Mesenchymal stem cell (in vitro differentiated cells and primary cell): ENCODE data around the gene ZNF85. TPM values are rescaled to one million over a fixed set of nuclear protein-coding genes. Genes with fewer than 3 reads are reported as not detected.

Source experiments
- DNase-seq: peaks from one replicate; pipeline ENCODE4 v3.0.0-alpha.2; 2013
- H2AFZ ChIP-seq: one replicate; pipeline ENCODE4 v1.6.1; 2013; ENCODE audit warnings: low read depth, mild to moderate bottlenecking, control low read depth, inconsistent platforms, low read length, moderate library complexity
- H2AK5ac ChIP-seq: 2 replicates; pipeline ENCODE4 v1.6.1; 2013; ENCODE audit warnings: low read length, moderate library complexity, mild to moderate bottlenecking, inconsistent platforms; ENCODE audit not compliant: severe bottlenecking
- H2BK120ac ChIP-seq: one replicate; pipeline ENCODE4 v1.6.1; 2013; ENCODE audit warnings: low read depth, mild to moderate bottlenecking, inconsistent platforms, low read length, moderate library complexity
- H2BK12ac ChIP-seq, 2 experiments: one replicate each; pipeline ENCODE4 v1.6.1; 2013; ENCODE audit warnings: inconsistent platforms in 2 of 2, low read length in 2 of 2, mild to moderate bottlenecking in 2 of 2, moderate library complexity in 2 of 2, control low read depth in 1 of 2
- H2BK15ac ChIP-seq: one replicate; pipeline ENCODE4 v1.6.1; 2013; ENCODE audit warnings: mild to moderate bottlenecking, low read depth, inconsistent platforms; ENCODE audit not compliant: poor library complexity, severe bottlenecking
- H2BK5ac ChIP-seq: 2 replicates; pipeline ENCODE4 v1.6.1; 2013; ENCODE audit warnings: low read depth, mild to moderate bottlenecking, low read length, control low read depth, inconsistent platforms; ENCODE audit not compliant: poor library complexity, severe bottlenecking
- H3K14ac ChIP-seq, 2 experiments: one replicate each; pipeline ENCODE4 v1.6.1; 2013; ENCODE audit warnings: inconsistent platforms in 2 of 2, low read length in 2 of 2, control low read depth in 1 of 2, mild to moderate bottlenecking in 1 of 2, moderate library complexity in 1 of 2
- H3K18ac ChIP-seq, 2 experiments: one replicate each; pipeline ENCODE4 v1.6.1; 2013; ENCODE audit warnings: inconsistent platforms in 2 of 2, low read length in 2 of 2, control low read depth in 1 of 2, low read depth in 1 of 2, mild to moderate bottlenecking in 1 of 2
- H3K23ac ChIP-seq, 2 experiments: one replicate each; pipeline ENCODE4 v1.6.1; 2013; ENCODE audit warnings: inconsistent platforms in 2 of 2, low read length in 2 of 2, mild to moderate bottlenecking in 2 of 2, moderate library complexity in 2 of 2, control low read depth in 1 of 2
- H3K27ac ChIP-seq: 2 replicates; pipeline ENCODE4 v1.5.1; 2013; ENCODE audit warnings: mild to moderate bottlenecking, moderate library complexity, low read length, control low read depth, inconsistent platforms; ENCODE audit not compliant: poor library complexity, severe bottlenecking
- H3K27me3 ChIP-seq, 2 experiments: 2 replicates each; pipeline versions ENCODE4 v1.6.1 to v1.7.0; 2013; ENCODE audit warnings: low read length in 2 of 2, mild to moderate bottlenecking in 2 of 2, moderate library complexity in 2 of 2, control low read depth in 1 of 2, inconsistent platforms in 1 of 2; ENCODE audit not compliant: control insufficient read depth in 1 of 2, insufficient read depth in 1 of 2
- H3K36me3 ChIP-seq, 2 experiments: 2 replicates each; pipeline versions ENCODE4 v1.6.1 to v1.7.0; 2013; ENCODE audit warnings: low read length in 2 of 2, control low read depth in 1 of 2, inconsistent platforms in 1 of 2, low read depth in 1 of 2, mild to moderate bottlenecking in 1 of 2; ENCODE audit not compliant: insufficient read depth in 2 of 2, control insufficient read depth in 1 of 2
- H3K4ac ChIP-seq, 2 experiments: one replicate each; pipeline ENCODE4 v1.6.1; 2013; ENCODE audit warnings: inconsistent platforms in 2 of 2, low read length in 2 of 2, mild to moderate bottlenecking in 2 of 2, moderate library complexity in 2 of 2, control low read depth in 1 of 2, low read depth in 1 of 2
- H3K4me1 ChIP-seq: 2 replicates; pipeline ENCODE4 v1.6.1; 2013; ENCODE audit warnings: low read depth, low read length, control low read depth; ENCODE audit not compliant: control insufficient read depth, insufficient read depth
- H3K4me2 ChIP-seq: 2 replicates; pipeline ENCODE4 v1.6.1; 2013; ENCODE audit warnings: low read length, mild to moderate bottlenecking, inconsistent platforms; ENCODE audit not compliant: poor library complexity, severe bottlenecking
- H3K4me3 ChIP-seq, 2 experiments: 2 replicates each; pipeline versions ENCODE4 v1.5.1 to v1.7.0; 2013; ENCODE audit warnings: low read length in 2 of 2, mild to moderate bottlenecking in 2 of 2, control low read depth in 1 of 2, low read depth in 1 of 2; ENCODE audit not compliant: insufficient read depth in 1 of 2
- H3K79me1 ChIP-seq: replicated peaks from 2 replicates; pipeline ENCODE4 v1.6.1; 2013; ENCODE audit warnings: mild to moderate bottlenecking, control low read depth, low read length, inconsistent platforms; ENCODE audit not compliant: poor library complexity, severe bottlenecking
- H3K9ac ChIP-seq: 2 replicates; pipeline ENCODE4 v1.7.0; 2013; ENCODE audit warnings: mild to moderate bottlenecking, low read length, moderate library complexity
- H3K9me3 ChIP-seq: 2 replicates; pipeline ENCODE4 v1.7.0; 2013; ENCODE audit warnings: mild to moderate bottlenecking, low read length; ENCODE audit not compliant: control insufficient read depth
- H4K8ac ChIP-seq: one replicate; pipeline ENCODE4 v1.6.1; 2013; ENCODE audit warnings: inconsistent platforms, mild to moderate bottlenecking, low read length, moderate library complexity
- H4K91ac ChIP-seq: one replicate; pipeline ENCODE4 v1.6.1; 2013; ENCODE audit warnings: mild to moderate bottlenecking, low read length, inconsistent platforms
- WGBS: methylation state at CpG from one replicate; pipeline ENCODE4 v1.1.7; 2013; ENCODE audit warnings: mixed read lengths; 5-methylcytosine and 5-hydroxymethylcytosine counted together
- polyA plus RNA-seq, 2 experiments: library from polyadenylated mRNA; stranded (reverse); fragments of 200-250 nt; gene quantifications; one replicate each; pipeline ENCODE4 v1.2.3, GENCODE V29; 2013

The ZNF85 gene
- 3.4 TPM for polyA plus RNA-seq (2013, experiment 1 of 2)
- 3.7 TPM for polyA plus RNA-seq (2013, experiment 2 of 2)

- H3K36me3 ChIP-seq = peaks cover 0 to 2% of the 10 kb centered on the region in 2 experiments
- no peak within 1 kb of the TSS for H3K4ac ChIP-seq
- no peak within 1 kb of the TSS for H3K14ac ChIP-seq
- H3K27ac ChIP-seq = peak within 1 kb of the TSS; percentile 81
- H2BK5ac ChIP-seq = peak within 1 kb of the TSS; percentile 54
- under 1% methylated on average over 37 of the region's 38 CpGs for WGBS
- no peak within 1 kb of the TSS for H2BK120ac ChIP-seq
- peak; percentile 92 for DNase-seq
- no peak within 1 kb of the TSS for H2AK5ac ChIP-seq
- no peaks in the 10 kb centered on the region for H3K4me1 ChIP-seq
- peaks cover 14% of the 10 kb centered on the region for H3K79me1 ChIP-seq
- H2BK15ac ChIP-seq = no peak within 1 kb of the TSS
- H3K18ac ChIP-seq = peak within 1 kb of the TSS; percentile 58 to 62
- H4K8ac ChIP-seq = peak within 1 kb of the TSS; percentile 87
- no peak within 1 kb of the TSS for H3K23ac ChIP-seq
- H3K9ac ChIP-seq = peak within 1 kb of the TSS; percentile 98
- no peak within 1 kb of the TSS for H4K91ac ChIP-seq
- peak within 1 kb of the TSS; percentile 83 for H2AFZ ChIP-seq
- H2BK12ac ChIP-seq = no peak within 1 kb of the TSS
- H3K27me3 ChIP-seq = no peaks in the 10 kb centered on the region
- H3K4me3 ChIP-seq = peak within 1 kb of the TSS; percentile 70 to 94
- H3K4me2 ChIP-seq = peak within 1 kb of the TSS; percentile 80
- no peaks in the 10 kb centered on the region for H3K9me3 ChIP-seq
These were observed at the start of gene ZNF85 for GRCh38 chr19:20923077-20923871. Gene ZNF85, plus strand, starts transcription at chr19:20923251. Its CDS starts 150 bp downstream, at chr19:20923401.

DNA sequence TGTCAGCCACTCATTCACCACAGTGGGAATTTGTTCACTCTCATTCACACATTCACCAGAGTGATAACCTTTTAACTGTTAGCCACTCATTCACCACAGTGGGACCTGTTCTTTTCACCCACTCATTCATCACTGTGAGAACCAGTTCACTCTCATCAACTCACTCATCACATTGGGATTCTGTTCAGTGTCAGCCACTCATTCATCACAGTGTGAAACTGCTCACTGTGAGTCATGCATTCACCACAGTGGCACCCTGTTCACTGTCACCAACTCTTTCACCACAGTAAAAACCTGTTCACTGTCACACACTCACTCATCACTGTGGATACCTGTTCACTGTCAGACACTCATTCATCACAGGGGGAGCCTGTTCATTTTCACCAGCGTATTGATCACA lies 43.5 kb upstream of the ZNF85 start:
- no peak overlapping the region for H4K8ac ChIP-seq
- no peak overlapping the region for H2BK12ac ChIP-seq
- H3K9ac ChIP-seq = no peak overlapping the region
- H2BK5ac ChIP-seq = no peak overlapping the region
- no peak overlapping the region for H3K23ac ChIP-seq
- no peak overlapping the region for H2AFZ ChIP-seq
- no peak overlapping the region for H3K18ac ChIP-seq
- H3K14ac ChIP-seq = no peak overlapping the region
- no peak overlapping the region for H3K4ac ChIP-seq
- 31% methylated on average over 1 of the region's 1 CpG for WGBS
- no peaks in the 10 kb centered on the region for H3K27me3 ChIP-seq
- no peak overlapping the region for H3K27ac ChIP-seq
- no peaks in the 10 kb centered on the region for H3K79me1 ChIP-seq
- no peak for DNase-seq
- H3K4me3 ChIP-seq = no peak overlapping the region
- no peak overlapping the region for H2AK5ac ChIP-seq
- no peak overlapping the region for H4K91ac ChIP-seq
- H3K4me1 ChIP-seq = no peaks in the 10 kb centered on the region
- H3K9me3 ChIP-seq = peaks cover 63% of the 10 kb centered on the region
- H3K4me2 ChIP-seq = no peak overlapping the region
- no peak overlapping the region for H2BK15ac ChIP-seq
- H2BK120ac ChIP-seq = no peak overlapping the region
- H3K36me3 ChIP-seq = no peaks in the 10 kb centered on the region

- no peaks in the 10 kb centered on the region for H3K4me1 ChIP-seq
- peaks cover 24% of the 10 kb centered on the region for H3K9me3 ChIP-seq
- no peak overlapping the region for H2BK120ac ChIP-seq
- WGBS = 74% methylated on average over 3 of the region's 3 CpGs
- H2BK15ac ChIP-seq = no peak overlapping the region
- H3K23ac ChIP-seq = no peak overlapping the region
- H4K91ac ChIP-seq = no peak overlapping the region
- H3K4me2 ChIP-seq = no peak overlapping the region
- H3K14ac ChIP-seq = no peak overlapping the region
- H3K9ac ChIP-seq = no peak overlapping the region
- no peaks in the 10 kb centered on the region for H3K79me1 ChIP-seq
- no peak overlapping the region for H3K18ac ChIP-seq
- H3K4ac ChIP-seq = no peak overlapping the region
- no peak overlapping the region for H2AK5ac ChIP-seq
- H2AFZ ChIP-seq = no peak overlapping the region
- no peaks in the 10 kb centered on the region for H3K27me3 ChIP-seq
- no peaks in the 10 kb centered on the region for H3K36me3 ChIP-seq
- no peak overlapping the region for H3K27ac ChIP-seq
- no peak overlapping the region for H3K4me3 ChIP-seq
- H2BK12ac ChIP-seq = no peak overlapping the region
- no peak overlapping the region for H2BK5ac ChIP-seq
- no peak overlapping the region for H4K8ac ChIP-seq
- DNase-seq = no peak
These were observed 10.1 kb upstream of the ZNF85 start for GRCh38 chr19:20912973-20913372.

DNA sequence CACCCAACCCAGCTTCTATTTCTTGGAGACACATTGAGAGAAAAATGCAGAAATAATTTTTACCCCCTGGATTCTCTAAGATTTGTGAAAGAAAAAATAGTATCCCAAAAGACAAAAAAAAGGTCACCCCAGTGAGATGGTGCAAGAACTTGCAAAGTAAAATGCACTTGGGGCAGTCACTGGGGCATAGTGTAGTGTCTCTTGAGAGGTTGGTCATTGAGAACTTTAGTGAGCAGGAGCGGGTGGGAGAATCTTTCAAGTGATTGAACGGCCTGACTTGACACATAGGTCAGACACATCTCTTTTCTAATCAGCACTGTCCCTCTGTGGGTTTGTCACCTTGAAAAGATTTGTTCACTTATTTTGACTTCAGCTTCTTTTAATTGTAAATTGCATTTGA lies 2.4 kb downstream of the ZNF85 start:
- Histone ChIP-seq H3K4ac (no peak overlapping the region), H3K4me3 (no peak overlapping the region), H4K8ac (no peak overlapping the region), H2BK12ac (no peak overlapping the region), H3K27me3 (no peaks in the 10 kb centered on the region), H3K36me3 (peaks cover 0 to 6% of the 10 kb centered on the region in 2 experiments), H3K79me1 (peaks cover 21% of the 10 kb centered on the region), H3K9ac (no peak overlapping the region), H4K91ac (no peak overlapping the region), H3K4me2 (no peak overlapping the region), H2BK15ac (no peak overlapping the region), H3K23ac (no peak overlapping the region), H3K18ac (no peak overlapping the region), H2AFZ (no peak overlapping the region), H3K14ac (no peak overlapping the region), H2BK120ac (no peak overlapping the region), H3K4me1 (no peaks in the 10 kb centered on the region), H2BK5ac (no peak overlapping the region), H3K9me3 (peaks cover 6% of the 10 kb centered on the region), H2AK5ac (no peak overlapping the region), H3K27ac (no peak overlapping the region)
- DNase-seq = no peak
- 100% methylated on average over 1 of the region's 2 CpGs for WGBS
